Midbrain (tissue), 1 donor: ENCODE results near the gene UBE2G2.

ENCODE experiments used
- DNase-seq: peaks from one replicate; lab custom pipeline; 2025; lab: John Stamatoyannopoulos, UW

Gene UBE2G2

DNA sequence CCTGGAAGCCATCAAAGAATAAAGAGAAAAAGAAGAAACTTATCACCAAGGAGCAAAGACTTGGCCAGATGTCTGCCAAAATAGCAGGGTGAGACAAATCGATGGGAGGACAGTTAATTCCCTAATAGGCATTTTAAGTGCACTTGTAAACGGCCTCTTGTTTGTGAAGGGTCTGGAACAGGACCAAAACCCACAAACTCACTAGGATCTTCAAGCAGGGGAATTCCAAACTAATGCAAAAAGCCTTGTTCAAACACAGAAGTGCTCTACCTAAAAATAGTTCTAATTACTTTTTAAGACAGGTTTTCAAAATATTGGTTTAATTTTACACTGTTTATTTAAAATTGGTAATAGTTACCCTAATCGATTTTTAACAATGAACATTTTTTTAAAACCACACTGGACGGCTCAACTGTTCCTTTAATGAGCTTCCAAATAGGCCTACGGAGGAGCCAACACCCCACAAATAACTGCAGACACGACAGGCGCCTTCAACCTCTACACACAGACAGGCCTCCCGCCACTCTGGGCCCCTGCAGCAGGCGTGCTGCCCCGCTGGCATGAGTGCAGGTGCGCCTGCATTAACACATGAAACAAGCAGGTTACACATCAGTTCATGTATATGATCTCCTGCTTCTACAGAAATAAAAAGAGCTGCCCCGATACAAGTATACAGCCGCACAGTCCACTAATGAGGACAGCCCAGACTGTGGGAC lies 15.8 kb downstream of the UBE2G2 start:
- DNase-seq = no peak

DNA sequence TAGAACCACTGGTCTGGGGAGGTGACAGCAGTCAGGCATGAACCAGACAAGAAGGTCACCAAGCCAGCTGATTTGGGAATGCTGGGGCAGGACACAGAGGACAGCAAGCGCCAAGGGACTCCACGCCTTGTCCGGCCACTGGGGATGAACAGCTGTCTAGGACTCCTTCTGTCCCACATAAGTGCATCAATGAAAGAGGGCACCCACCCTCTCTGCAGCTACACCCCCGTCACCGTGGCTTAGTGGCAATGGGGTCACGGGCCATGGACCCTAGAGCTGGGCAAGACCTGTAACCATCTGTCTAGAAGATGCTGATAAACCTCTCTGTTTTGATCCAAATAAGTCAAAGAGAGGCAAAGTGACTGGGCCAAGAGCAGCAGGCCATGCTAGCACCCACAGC lies 16.8 kb downstream of the UBE2G2 start:
- no peak for DNase-seq

DNA sequence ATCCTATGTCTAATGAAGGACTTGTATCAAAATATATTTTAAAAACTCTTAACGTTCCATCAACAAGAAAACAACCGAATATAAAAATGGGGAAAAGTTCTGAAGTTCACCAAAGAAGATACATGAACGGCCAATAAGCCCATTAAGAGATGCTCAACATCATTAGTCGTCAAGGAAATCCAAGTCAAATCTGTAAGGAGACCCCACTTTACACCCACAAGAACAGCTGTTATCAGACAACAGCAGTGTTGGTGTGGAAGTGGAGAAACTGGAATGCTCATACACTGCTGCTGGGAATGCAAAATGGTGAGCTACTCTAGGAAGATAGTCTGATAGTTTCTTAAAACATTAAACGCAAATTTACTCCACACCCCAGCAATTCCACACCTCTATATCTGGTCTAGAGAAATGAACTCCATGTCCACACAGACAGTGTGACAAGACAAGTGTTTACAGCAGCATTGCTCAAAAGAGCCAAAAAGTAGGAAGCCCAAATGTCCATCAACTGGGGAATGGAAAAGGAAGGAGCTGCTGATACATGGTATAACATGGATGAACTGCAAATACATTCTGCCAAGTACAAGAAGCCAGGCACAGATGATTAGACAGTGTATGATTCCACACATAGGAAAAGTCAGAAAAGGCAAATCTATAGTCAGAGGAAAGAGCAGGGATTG lies 18.5 kb downstream of the UBE2G2 start:
- DNase-seq = no peak

DNA sequence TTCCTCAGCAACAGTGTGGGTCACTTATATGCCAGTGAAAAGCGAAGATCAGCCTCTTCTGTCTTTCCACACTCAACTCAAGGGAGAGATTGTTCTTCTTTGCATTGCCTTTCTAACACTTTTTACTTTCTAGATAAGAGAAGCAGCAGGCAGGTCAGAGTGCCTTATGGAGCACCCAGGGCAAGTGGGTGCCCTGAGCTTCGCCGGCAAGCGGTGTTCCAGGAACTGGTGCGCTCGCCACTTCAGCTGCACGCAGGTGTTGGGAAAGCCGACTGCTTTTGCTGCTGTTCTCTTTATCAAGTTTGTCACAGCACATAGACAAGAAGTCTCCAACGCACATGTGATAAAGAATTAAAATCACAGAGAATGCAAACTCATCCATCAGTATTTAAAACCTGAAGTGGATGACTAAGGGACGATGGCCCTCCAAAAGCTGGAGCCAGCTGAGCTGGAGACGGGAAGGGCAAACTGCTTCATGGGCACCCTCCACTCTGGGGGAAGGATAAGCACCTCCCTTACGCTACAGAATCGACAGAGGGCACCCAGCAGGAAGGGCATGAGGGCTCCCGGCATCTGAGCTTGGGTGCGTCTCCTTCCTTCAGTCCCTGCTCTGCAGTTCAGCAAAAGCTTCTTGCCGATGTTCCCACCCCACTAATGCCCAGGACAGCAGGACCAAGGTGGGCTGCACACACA lies 20.7 kb downstream of the UBE2G2 start:
- DNase-seq = no peak

DNA sequence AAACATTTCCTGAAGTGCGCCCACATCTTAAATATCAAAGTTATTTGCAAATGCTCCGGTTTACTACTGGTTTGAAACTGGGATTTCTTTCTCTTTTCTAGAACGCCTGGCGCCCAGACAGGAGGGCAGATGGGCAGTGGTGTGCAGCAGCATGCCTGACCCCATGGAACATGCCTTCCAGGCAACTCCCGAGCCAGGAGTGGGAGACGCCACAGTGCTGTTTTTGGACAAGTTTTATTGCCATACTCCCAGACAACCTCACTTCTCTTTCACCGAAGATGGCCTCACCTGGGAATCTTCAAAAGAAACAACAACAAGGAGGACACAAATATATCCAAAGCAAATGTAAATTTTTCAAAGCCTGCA lies 21.5 kb downstream of the UBE2G2 start:
- DNase-seq = no peak

DNA sequence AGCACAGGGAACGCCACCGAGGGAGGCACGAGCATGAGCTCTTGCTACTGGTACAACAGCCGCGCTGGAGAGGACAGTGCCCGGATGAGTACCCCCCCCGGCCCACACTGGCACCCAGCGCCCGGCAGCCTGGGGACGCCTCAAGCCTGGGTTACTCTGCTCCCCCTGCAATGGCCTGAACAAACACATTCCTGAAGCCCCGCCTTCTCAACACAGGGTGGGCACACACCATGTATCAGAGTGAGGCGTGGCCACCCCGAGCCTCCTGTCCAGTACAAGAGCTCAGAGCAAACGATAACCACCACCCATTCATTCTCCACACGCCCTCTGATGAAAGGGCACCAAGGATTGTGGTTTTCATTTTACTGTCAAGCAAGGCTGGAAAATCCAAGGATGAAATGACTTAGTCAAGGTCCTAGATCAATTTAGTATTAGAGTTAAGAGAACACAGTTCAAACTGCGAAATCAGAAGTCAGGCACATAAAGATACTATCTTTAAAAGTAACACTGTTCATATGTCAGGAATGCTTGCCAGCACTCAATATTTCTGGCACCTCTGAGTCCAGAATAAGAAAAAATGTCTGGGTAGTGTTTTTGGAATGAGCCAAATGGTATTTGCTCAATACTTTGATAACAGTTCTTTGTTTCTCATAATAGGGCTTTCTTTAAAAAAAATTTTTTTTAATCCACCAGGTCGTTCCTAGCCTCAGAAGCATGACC lies 22.0 kb downstream of the UBE2G2 start:
- DNase-seq = no peak

DNA sequence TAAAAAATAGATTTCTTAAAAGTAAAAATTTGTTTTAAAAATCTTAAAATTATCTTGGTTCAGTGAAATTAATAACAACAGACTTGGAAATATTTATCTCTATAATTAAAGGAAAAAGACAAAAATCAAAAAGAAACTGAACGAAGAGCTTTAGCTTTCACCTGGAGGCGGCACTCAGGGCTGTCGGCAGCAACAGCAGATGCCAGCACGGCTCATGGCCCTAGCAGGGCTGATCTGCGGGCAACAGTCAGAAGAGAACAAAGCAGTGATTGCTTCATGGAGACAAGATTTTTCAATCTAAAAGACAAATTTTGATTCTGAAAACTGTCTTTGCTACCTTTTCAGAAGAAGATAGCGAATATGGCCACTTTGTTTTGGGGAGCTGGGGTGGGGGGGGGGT lies 22.6 kb downstream of the UBE2G2 start:
- no peak for DNase-seq

DNA sequence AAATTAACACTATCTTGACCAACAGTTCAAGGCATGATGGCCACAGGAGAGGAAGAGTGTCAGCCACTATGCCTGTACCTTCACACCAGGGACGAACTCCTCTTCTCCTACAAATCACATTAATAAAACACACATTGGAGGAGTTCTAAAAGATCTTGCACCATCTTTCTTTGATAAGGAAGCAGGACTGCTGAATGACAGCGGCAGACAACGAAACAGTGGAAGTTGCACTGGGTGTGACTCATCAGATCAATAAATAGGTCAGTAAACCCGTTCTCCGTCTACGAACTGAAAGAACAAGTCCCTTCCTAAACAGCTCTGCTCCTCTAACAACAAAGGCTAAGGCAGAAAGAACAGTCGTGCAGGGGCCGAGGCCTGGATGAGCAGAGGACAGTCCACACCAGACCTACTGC lies 23.1 kb downstream of the UBE2G2 start:
- no peak for DNase-seq

DNA sequence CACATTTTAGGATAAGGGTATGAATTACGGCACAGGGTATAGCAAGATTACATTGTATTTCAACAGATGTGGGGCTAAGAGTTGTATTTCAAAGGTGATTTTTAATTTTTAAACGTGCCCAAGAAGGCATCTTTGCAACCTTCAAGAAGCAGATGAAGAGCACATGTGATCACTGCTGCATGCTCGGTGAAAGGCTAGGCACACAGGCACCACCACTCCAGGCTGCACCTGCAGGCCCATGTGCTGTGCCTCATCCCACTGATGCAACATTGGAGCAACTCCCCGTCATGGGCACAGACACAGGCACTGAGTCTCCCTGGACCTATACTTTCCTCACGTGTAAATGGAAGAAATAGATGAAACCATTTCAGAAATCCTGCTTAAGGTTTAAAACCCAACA lies 23.5 kb downstream of the UBE2G2 start:
- no peak for DNase-seq

DNA sequence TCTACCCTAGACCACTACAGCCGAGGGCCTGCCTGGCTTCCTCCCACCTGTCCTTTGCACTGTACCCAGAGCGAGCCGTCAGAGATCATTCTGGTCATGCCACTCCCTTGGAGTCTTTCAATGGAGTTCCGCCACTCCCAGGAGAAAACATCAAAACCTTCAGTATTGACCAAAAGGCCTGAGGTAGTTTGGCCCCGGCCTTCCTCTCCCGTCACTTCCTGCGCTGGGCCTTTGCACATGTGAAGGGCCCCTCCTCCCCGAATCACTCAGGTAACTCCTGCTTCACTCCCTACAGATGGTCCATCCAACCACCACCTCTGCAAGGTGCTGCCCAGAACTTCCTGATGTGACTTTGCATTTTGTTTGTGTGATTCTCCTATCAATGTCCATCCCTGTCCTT lies 26.6 kb downstream of the UBE2G2 start:
- no peak for DNase-seq

DNA sequence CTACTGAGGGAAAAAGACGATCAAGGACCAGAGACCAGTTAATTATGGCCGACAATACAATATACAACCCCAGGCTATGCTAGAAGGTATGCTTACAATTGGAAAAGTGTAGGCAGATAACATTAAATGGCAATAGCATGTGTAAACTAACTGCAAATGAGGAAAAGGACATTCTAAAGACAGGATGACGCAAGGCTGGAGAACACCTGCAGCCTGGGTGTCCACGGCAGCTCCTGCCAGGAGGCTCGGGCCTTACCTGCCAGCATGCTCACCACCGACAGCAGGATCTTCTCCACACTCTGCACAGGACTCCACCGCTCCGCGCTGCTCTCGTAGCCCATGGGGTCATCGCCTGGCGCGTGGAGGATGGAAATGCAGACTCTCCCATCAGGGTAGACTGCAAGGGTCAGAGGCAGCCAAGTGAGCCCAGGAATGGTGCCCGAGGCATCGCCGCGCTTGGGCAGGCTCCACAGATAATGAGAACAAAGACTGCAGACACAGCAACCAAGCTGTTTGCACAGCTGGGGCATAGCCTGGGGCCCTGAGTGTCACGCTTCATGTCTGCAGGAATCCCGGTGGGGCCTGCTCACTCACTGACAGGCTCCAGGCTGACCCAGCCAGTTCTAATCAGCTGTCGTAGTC lies 28.2 kb downstream of the UBE2G2 start:
- DNase-seq = no peak

DNA sequence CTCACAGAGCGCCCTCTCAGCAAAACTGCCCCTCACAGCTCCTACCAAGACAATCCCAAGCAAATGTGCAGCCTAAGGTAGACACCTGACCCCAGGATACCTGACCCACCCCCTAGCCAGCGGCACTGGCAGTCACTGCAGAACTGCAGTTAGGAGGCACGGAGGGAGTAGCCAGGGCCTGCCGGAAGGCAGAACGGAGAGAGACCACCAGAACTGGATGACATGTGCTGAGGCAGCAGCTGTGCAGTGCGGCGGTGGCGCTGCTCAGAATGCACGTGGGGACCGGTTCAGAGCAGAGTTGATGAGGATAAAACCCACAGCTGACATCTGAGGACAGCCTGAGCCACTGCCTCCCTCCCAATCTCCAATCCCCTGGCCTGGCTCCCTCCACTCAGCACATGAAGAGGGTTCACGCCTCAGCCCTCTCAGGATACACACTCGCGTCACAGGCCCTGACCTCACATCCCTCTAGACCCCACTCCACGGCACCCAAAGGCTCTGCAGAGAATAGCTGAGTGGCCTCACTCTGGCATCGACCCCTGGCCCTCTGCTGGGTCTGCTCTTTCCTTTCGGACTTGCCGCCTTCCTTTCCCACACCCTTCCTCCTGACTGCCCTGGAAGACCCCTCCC lies 29.6 kb downstream of the UBE2G2 start:
- no peak for DNase-seq

DNA sequence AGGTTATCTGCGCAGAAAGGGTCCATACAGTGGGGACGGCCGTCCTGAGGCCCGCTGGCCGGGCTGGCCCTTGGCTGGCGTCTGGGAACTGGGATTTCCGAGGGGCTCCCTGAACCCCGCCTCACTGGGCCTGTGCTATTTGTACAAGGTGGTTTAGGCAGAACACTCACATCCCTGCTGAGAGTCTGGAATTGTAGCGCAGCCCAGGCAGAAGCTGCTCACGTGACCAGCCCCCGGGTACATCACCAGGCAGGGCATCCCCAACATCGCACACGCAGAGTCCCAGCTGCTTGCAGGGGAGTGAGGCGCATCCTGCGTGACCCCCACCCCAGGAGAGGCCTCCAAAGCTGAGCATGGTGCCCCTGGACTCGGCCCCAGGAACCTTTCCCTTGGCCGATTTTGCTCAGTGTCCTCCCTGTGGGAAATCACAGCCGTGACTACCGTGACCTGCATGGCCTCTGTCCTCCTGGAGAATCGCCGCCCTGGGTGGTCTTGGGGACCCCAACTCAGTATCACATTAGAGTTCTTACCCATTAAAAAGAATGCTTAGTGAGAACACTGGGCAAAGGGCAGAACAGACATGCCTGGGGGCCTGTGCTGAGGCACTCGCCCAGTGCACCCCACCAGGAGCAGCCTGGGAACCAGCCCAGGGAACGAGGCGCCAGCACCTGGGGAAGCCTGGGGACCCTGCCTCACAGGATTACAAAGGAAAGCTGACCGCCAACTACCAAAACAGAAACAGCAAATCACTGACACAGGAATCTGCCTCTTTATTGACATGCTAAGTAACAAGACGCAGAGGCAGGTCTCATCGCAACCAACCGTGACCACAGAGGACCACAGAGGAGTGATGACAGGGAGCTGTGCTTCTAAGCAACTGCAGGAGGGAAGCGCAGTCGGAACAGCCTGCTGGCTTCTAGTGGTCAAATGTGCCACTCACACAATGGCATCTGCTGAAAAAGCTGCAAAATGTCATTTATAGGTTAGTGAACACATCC lies 33.5 kb downstream of the UBE2G2 start:
- DNase-seq = no peak

DNA sequence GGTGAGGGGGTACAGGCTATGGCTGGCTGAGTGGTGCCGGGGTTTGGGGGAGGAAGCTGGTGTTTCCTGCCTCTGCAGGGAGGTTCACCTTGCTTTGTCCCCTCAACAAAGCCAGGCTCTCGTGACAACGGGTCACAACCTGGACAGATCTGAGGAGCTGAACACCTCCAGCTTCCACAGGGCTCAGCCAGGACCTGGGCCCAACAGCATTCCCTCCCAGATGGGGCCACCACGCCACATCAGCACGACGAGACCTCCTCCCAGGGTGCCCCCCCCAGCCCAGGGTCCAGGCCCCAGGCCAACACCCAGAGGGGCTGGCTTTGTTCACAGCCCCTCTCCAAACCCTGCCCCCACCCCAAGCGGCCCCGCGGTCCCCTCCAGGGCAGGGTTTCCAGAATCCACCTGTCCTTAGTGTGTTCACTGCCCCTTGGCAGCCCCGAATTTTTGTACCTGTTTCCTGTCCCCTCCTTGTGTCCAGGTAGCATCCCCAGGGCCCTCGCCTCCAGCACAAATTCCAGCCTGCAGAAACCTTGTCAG lies 34.7 kb downstream of the UBE2G2 start:
- no peak for DNase-seq

DNA sequence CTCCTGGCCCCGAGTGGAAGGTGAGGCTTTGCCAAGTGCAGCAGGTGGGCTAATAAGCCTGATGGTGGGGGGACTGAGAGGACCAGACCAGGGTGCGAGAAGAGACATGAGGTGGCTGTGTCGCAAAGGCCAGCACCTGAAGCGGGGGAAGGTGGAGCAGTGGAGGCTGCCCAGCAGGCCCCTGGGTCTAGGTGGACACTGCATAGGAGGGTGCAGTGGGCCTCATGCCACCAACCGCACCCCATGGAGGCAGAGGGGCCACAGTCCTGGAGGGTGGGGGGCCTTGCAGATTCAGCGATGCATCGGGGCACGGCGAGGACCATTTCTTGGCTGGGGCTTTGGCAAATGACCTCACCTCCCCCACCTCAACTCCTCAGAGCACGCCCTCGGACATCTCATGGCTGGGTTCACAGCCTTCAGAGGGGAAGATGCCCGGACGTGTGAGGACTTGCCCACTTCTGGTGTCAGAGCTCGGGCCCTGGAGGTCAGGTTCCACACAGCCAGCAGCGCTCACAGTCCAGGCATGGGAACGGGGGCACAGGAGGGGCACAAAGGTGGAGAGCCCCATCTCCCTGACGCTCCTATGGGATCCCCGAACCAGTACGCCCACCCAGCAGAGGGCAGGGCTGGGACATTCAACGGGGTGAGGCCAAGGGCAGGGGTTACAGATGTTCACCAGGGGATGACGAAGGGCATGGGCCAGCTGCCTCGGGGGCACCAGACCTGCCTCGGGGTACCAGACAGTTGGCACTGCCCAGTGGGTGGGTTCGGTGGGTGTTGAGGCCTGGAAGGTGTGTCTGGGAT lies 35.4 kb downstream of the UBE2G2 start:
- DNase-seq = no peak

DNA sequence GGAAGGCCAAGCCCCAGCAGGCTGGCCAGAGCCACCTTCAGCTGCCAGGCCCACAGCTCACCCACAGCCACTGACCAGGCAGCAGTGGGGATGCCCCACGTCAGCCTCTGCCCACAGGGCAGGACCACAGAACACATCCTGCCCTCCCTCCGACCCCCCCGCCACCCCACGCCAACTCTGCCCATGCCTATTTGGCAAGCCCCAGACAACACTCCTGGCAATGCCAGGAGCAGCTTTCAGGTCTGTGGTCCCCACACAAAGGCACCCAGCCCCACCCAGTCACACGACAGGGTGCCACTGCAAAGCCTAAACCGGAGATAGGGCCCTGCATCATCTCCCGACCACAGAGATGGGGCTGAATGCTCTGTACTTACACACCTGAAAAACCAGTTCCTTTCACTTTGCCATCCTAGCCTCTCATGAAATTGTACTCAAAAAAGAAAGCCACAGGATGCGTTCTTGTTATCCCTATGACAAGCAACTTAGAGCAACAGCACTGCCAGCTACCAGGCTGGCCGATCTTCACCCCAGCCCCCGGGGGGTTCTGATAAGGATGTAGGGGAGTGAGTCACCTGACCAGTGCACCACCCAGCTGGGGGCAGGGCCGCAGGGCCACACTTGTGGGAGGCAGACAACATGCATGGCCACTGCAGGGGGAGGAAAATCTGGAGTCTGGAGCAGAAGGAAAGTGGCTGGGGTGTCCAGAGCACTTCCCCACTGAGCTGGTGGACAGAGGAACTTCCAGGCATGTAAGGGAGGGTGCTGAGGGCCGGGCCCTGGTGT lies 36.2 kb downstream of the UBE2G2 start:
- DNase-seq = no peak

DNA sequence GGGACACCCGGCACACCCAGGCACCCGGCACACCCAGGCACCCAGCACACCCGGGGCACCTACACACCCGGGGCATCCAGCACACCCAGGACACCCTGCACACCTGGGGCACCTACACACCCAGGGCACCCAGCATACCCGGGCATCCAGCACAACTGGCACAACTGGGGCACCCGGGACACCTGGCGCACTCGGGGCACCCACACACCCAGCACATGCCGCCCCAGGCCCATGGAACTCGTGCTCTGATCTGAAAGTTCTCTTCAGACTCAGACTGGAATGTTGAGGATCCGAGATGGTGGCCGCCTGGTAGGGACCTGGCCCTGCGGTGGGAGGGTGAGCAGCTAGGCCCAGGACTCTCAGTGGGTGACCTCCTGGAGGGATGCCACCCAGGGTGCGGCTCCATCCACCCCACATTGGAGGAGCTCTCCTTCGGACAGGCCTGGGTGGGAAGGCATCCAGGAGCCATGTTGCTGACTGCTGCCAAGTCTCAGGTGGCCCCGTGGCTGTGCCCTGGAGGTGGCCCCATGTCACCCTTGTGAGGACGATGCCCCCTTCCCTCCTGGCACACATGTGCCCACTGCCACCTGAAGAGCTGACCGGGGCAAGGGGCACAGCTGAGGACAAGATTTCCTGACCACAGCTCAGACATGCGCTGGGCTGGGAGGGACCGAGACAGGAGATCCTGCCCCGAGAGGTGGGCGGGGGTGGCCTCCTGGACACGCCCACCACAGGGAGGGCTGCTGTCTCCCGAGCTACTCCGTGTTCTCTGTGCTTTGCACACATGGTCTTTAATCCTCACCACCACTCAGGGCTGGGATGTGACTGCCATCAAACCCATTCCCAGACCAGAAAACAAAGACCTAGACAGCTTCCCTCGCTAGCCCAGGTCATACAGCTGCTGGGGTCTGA lies 37.0 kb downstream of the UBE2G2 start:
- DNase-seq = no peak
